Endometrial microvascular endothelial cells (primary cell): ENCODE measurements around the gene MAPK1. TPM values are rescaled to one million over a fixed set of nuclear protein-coding genes. Genes with fewer than 3 reads are reported as not detected.
"Not testable (repeated sequence)": the region's sequence is repeated elsewhere in the genome, so short reads cannot be mapped to it uniquely, and the experiment has no call there.

ENCODE experiments used
- in situ Hi-C: cut with HindIII; loops from 2 replicates; pipeline ENCODE4 v1.10.0; 2017; ENCODE audit warnings: low sequenced_read_pairs, low pct_unique_long_range_greater_than_20kb; ENCODE audit errors: inconsistent ontology term
- total RNA-seq: library from RNA; depleted of rRNA; stranded (reverse); fragments of >200 nt; gene quantifications from one replicate; pipeline ENCODE4 v1.2.3, GENCODE V29; 2015; ENCODE audit errors: inconsistent ontology term

Gene MAPK1
- total RNA-seq, 1 donor from 2014 or later, result 68.0 TPM

DNA sequence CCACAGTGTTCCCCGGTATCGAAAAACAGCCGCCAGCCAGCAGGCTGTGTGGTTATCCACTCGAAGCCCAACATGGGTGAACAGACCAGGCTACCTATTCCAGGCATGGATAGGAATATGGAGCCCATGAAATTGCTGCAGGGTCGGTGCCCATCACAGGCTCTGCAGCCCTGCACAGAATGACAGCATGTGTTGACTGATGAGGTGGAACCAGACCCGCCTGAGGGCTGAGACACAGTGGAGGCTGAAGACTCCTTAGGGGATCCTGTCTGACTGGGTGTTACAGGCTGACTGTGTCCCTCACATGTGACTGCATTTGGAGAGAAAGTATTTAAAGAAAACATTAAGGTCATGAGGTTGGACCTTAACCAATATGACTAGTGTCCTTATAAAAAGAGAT lies 125.7 kb downstream of the MAPK1 start:
- in situ Hi-C loops, result no loop called here

DNA sequence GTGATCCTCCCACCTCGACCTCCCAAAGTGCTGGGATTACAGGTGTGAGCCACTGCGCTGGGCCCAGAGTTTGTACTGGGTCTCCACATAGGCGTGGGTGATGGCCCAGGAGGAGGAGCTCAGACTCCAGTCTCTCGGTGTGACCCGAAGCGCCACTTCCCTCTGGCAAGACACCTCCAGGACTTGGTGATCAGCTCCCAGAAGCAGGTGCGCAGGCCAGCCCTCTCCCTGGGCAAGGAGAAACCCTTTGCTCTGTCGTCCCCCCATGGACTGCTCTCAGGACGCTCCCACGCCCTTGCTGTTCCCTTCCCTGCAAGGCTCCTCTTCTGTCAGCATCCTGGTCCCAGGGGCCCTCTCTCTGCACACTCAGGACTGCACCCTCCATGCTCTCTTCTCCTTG lies 126.4 kb downstream of the MAPK1 start:
- in situ Hi-C loops, result no loop called here

DNA sequence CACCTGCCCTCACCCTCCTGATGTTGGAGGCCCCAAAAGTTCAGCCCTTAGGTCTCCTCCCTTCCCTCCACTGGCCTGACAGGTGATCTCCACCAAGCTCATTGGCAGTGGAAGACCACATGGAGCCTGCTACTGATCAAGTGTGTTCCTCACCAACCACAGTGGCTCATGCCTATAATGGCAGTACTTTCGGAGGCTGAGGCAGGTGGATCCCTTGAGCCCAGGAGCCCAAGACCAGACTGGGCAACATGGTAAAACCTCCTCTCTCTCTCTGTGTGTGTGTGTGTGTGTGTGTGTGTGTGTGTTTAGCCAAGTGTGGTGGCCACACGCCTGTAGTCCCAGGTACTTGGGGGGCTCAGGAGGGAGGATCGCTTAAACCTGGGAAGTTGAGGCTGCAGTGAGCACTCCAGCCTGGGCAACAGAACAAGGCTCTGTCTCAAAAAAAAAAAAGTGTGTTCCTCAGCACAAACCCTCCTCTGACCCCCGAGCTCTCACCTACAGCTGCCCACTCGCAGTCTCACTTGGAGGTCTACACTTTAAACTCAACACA lies 127.5 kb downstream of the MAPK1 start:
- in situ Hi-C loops, result no loop called here

DNA sequence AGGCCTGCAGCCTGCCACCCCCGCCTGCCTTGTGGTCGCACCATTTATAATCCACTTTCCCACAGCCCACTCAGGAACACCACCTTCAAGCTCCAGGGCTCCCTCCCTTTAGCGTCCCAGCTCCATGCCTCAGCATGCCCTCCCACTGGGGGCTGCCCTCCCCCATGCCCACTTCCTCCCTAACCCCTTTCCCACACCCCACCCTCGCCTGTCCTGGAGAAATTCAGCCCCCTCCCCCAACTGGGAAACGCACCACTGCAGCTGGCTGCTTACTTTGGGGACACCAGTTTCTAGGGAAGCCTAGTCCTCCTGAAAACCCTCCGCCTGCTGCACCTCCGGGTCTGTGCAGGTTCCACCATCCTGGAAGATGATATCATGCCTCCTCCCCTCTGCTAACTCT lies 128.5 kb downstream of the MAPK1 start:
- in situ Hi-C loops, result no loop called here

DNA sequence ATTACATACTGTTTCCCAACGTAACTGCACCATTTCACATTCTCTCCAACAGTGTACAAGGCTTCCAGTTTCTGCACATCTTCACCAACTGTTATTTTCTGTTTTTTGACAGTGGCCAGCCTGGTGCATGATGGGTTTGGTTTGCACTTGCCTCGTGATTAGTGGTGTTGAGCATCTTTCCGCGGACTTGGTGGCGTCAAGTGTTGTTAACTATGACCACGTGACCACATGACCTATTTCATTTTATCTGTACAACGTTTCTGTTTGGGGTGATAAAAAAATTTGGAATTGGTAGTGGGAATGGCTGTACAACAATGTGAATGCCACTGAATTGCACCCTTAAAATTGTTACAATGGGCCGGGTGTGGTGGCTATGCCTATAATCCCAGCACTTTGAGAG lies 129.4 kb downstream of the MAPK1 start:
- in situ Hi-C loops, result no loop called here

DNA sequence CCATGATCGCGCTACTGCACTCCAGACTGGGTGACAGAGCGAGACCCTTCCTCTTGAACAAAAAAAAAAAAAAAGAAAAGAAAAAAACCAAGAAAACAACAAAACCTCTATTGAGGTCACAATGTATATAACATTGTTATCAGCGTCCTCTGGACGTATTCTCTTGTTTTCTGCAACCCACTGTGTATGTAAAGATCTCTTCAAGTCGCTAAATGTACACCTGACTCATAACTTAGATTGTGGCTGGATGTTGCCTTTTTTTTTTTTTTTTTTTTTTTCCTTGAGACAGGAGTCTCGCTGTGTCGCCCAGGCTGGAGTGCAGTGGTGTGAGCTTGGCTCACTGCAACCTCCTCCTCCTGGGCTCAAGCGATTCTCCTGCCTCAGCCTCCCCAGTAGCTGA lies 130.5 kb downstream of the MAPK1 start:
- in situ Hi-C loops, result no loop called here

DNA sequence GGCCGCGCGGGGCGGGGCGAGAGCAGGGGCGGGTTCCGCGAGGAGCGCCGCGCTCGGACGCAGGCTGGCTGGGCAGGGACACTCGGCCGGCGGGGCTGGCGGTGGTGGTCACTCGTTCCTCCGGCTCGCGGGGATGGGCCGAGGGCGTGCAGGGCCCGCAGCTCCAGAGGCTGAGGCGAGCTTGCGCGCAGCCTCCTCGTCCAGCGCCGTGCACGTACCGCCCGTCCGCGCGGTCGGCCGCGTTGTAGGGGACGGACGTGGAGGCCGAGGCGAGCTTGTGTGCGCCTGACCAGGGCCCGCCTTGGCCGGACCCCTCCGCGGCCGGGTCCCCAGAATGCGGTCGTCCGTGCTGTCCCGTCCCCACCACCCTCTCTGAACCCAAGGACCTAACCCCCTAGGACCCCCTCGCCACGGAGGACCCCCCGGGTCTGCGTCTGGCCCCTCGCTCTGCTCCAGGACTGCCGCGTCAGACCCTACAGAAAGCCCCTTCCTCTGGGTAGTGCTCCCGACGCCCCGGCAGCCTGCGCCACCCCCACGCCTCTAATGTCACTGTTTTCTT lies 131.3 kb downstream of the MAPK1 start:
- in situ Hi-C loops, result no loop called here

DNA sequence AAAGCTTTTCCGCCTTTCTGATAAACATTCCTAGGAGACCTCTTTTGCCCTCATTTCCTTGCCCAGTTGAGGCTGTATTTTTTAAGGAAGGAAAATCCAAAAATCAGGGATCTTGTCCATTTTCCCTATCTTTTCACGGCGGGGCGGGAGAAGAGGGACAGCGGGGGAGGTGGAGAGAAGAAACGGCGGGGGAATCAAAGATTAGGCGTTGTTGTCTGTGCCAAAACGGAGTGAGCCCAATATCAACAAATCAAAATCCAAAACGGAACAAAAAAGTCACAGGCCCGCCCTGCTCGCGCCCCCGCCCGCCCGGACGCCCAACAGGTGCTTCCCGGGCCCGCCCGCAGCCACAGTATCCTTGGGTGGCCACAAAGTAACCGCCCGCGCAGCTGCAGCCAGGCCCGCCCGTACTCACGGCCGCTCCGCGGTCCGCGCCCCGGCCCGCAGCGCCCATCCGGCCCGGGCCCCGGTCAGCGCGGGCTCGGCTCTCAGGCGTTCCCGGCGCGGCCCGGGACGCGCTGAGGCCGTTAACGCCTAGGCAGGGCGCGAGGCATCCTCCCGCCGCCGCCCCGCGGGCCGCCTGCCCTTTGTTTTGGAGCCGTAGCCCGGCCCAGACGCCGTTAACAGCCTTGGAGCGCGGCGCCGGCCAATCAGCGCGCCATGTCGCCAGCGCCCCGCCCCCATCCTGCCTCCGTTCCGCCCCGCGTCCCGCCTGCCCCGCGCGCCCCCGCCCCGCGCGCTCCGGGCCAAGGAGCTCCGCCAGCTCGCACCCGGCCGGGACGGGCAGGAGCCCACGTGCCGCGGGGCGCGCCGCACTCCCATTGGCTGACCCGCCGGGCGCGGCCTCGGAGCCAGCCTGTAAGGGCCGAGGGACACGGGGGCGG lies 132.0 kb downstream of the MAPK1 start, which contains the start of gene YPEL1:
YPEL1 (minus strand) TSS at position 595 of the 884 bp plus-strand sequence. CDS start 25,050 bp downstream, outside the sequence.
- in situ Hi-C loops, result no loop called here

DNA sequence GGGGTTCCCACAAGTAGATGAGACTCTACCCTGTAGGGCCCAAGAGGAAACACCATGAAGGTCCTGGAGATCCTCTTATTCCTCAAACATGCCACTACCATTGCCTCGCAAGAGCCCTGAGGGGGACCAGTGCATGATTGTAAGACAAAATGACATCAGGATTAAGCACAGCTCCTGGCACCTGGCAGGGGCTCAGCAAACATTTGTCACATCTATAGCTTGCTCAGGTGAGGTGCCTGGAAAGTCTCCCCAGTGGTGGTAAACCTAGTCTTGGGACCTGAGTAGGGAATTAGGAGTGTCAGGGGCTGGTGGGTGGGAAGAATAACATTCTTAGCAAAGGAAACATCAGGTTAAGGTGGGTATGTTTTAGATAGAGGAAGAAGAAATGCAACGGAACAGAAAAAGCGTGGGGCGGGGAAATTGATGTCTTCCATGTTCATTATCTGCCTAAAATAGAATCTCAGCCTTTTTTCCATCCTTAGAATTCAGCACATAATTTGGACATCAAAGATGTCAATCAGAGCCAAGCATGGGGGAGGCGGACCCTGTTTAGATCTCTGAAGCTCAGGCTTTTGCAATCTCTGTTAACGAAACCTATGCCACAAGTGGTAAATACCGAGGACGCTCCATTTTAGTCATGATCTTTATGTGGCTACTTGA lies 132.8 kb downstream of the MAPK1 start:
- in situ Hi-C loops, result no loop called here

DNA sequence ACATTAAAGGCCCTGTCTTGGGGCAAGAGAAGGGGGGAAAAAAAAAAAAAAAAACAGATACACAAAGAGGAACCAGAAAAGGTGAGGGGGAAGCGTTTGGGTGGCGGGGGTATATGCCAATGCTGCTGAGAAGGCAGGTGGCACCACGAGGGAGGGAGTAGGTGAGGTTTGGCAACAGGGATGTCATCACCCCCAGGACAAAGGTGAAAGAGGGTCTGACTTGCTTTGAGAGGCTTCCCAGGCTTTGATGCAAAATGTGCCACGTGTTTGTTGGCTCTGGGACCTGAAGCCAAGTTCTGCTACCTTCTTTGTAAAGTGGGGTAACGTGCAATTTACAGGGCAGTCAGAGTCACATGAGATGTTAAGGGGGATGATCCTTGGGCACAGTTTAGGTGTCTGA lies 135.9 kb downstream of the MAPK1 start:
- in situ Hi-C loops, result no loop called here

DNA sequence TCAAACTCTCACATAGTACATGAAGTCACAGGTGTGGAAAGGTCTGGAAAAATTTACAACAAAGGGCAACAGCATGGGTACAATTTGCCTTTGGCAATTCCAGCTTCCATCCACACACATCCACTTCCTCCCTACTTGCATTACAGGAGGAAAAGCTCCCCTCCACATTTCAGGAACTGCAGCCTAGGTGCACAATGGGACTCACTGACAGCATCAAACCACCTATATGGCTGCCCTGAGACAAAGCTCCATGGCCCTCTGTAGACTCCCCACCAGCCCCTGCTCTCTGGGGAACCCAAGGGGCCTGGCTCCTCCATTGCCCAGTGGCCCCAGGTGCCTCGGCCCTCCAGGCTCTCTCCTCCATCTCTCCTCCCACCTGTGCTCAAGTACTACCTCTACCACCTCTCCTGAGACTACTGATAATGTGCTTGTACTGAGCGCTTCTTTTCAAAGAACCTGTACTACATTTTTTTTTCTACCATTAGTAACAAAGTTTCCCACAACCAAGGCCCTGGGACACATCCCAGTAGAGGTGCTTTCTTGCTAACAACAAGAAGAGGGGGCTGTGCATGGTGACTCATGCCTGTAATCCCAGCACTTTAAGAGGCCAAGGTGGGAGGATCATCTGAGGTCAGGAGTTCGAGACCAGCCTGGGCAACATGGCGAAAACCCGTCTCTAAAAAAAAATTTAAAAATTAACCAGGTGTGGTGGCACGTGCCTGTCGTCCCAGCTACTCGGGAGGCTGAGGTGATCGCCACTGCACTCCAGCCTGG lies 136.7 kb downstream of the MAPK1 start:
- in situ Hi-C loops, result no loop called here

DNA sequence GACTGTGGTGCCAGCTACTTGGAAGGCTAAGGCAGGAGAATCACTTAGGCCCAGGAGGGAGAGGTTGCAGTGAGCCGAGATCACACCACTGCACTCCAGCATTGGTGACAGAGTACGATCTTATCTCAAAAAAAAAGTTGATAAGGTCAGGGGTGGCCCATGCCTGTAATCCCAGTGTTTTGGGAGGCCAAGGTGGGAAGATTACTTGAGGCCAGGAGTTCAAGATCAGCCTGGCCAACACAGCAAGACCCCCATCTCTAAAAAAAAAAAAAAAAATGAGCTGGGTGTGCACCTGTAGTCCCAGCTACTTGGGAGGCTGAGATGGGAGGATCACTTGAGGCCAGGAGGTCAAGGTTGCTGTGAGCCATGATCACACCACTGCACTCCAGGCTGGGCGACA lies 138.3 kb downstream of the MAPK1 start:
- in situ Hi-C loops, result not testable (repeated sequence)

DNA sequence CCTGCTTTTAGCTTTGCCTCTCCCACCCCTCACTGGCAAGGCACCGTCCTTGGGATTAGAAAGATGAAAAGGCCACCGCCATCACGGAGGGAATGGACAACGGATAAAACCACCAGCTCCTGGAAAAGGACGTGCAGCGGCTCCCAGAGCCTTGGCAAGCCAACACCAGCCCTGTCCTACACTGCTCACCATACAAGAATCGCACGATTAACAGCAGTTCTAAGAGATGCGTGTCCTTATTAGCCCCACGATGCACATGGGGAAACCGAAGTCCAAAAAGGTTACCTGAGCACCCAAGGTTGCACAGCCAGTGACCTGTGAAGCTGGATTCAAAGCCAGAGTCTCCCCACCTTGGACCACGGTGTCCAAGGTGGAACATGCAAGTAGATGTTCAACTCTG lies 139.2 kb downstream of the MAPK1 start:
- in situ Hi-C loops, result no loop called here

DNA sequence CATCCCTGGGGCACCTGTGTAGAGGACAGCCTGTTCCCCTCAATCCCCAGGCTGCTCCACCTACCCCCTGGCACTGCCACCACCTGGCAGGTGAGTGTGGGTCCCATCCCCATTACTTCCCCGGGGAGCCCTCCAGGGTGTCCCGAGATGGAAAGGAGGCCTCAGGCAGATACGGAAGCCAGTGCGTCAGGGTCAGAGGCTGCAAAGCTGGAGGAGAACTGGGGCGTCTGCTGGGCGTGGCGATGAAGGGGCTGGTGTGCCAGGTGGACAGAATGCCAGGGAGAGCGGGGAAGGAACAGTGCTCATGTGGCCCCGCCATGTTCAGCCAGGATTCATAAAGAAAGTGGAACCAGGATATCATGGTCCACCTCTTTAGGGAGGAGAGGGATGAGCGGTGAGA lies 139.7 kb downstream of the MAPK1 start:
- in situ Hi-C loops, result no loop called here

DNA sequence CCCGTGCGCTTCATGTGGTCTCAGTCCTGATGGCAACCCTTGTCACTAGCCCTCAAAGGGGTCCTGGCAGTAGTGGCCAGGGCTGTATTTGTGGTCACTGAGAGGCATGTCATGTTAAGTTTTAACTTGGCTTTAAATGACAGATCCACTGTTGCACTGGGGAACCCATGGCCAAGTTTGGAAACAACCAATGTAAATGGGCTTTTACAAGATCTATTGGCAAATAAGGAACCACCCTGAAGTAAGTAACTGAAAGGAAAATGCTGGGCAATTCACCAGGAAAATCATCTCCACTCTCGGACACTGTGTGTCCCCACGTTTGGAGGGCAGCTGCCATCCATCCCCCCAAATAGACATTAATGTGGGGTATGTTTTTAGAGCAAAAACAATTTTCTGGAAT lies 140.3 kb downstream of the MAPK1 start:
- in situ Hi-C loops, result no loop called here

DNA sequence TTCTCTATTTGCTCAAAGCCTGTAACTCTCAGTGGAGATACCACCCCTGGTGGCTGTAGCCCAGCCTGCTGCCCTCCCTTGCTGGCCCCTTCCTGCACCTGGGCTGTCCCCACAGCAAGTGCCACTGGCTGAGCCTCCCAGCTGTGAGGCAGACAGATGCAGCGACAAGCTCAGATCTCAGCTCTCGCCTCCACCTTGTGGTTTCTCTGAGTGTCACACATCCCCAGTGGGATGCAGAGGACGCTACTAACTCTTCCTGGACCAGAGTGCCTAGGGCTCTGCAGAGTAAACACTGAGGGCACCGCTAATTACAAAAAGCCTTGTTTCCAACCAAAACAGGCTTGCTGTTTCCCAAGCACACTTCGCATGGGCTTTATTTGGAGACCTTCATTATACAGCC lies 140.8 kb downstream of the MAPK1 start:
- in situ Hi-C loops, result no loop called here

DNA sequence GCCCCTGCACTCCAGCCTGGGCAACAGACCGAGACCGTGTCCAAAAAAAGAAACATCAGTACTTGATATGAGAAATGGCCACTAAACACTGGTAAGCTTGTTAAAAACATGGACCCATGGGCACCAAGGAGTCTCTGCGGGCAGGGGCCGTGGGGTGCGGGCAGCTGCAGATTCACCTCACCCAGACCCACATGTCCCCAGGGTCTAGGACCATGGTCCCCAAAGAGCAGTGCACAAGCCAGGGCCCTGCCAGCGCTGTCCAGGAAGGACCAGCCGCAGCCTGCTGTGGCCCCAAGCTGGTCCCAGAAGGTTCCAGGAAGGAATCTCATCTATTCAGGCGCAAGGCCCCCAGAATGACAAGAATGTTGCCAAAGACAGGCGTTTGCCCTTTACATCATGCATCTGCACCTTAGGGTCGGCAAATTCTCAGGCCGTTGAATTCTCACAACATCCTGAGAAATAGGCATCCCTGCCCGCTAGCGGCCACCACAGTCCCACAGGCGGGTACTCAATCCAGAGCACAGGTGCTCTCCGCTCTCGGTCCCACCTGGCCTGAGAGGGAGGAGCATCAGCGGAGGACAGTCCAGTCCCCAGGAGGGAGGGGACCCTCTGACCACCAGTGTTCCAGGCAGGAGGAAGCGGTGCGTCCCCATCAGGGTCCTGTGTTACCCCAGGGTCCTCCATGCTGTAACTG lies 141.3 kb downstream of the MAPK1 start:
- in situ Hi-C loops, result no loop called here

DNA sequence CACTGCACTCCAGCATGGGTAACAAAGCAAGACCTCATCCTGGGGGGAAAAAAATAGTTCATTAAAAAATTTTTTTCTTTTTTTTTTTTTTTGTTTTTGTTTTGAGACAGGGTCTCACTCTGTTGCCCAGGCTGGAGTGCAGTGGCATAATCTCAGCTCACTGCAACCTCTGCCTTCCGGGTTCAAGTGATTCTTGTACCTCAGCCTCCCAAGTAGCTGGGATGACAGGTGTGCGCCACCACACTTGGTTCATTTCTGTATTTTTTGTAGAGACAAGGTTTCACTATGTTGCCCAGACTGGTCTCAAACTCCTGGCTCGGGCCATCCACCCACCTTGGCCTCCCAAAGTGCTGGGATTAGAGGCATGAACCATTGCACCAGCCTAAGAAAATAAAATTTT lies 142.9 kb downstream of the MAPK1 start:
- in situ Hi-C loops, result loop anchor here (25.0 kb wide), 1 partner anchor 213 kb away; no protein-coding TSS in a partner anchor
